WTC11 (cell line): ENCODE results near the gene NCBP3.

Experiments
- ATF3 ChIP-seq: sonication (generic); formaldehyde crosslinking; conservative IDR thresholded peaks from 2 replicates; pipeline ENCODE4 v1.8.1; 2022; ENCODE audit warnings: mild to moderate bottlenecking, missing genetic modification reagents
- CTCF ChIP-seq: fragments of 200-600 bp; IDR thresholded peaks from 2 replicates; pipeline ENCODE4 v1.8.0; 2022; ENCODE audit warnings: antibody characterized with exemption
- ZNF138 ChIP-seq: sonication (generic); formaldehyde crosslinking; conservative IDR thresholded peaks from 2 replicates; pipeline ENCODE4 v1.8.1; 2022; ENCODE audit warnings: mild to moderate bottlenecking, moderate library complexity, missing genetic modification reagents
- ZNF416 ChIP-seq: fragments of 250-450 bp; sonication (Bioruptor Pico); IDR thresholded peaks from 2 replicates; pipeline ENCODE4 v1.9.0; 2021; ENCODE audit warnings: mild to moderate bottlenecking, inconsistent platforms

DNA sequence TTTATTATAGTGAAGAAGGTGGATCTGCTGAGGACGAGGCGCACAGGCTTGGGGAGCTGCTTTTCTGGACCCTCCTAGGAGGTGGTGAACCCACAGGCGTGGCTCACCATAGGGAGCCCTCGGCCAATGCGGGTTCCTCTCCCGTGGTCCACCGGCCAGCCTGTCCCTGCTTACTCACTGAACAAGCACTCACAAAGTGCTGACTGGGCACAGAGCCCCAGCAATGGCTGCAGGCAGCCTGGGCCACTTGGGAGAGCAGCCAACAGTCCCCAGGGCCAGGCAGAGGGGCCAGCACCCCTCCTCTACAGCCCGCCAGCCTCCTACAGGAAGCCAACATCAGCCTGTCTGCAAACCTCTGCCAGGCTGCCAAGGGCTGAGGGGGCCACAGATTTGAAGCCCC is 19.1 kb upstream of the NCBP3 start:
- TF ChIP-seq ZNF138 (CRISPR knock-in tag) (no peak), CTCF (no peak), ATF3 (CRISPR knock-in tag) (no peak), ZNF416 (CRISPR knock-in tag) (no peak)
